Activated naive CD8-positive, alpha-beta T cell treated with anti-CD3 and anti-CD28 coated beads, Interleukin-2, amount 50 U/mL, for 16 hours (primary cell): ENCODE measurements around the gene ITGB1BP1.

Experiments
- DNase-seq: peaks from one replicate; pipeline ENCODE4 v3.0.0-alpha.2; 2020; ENCODE audit warnings: low read depth, low spot score

ITGB1BP1 gene

DNA sequence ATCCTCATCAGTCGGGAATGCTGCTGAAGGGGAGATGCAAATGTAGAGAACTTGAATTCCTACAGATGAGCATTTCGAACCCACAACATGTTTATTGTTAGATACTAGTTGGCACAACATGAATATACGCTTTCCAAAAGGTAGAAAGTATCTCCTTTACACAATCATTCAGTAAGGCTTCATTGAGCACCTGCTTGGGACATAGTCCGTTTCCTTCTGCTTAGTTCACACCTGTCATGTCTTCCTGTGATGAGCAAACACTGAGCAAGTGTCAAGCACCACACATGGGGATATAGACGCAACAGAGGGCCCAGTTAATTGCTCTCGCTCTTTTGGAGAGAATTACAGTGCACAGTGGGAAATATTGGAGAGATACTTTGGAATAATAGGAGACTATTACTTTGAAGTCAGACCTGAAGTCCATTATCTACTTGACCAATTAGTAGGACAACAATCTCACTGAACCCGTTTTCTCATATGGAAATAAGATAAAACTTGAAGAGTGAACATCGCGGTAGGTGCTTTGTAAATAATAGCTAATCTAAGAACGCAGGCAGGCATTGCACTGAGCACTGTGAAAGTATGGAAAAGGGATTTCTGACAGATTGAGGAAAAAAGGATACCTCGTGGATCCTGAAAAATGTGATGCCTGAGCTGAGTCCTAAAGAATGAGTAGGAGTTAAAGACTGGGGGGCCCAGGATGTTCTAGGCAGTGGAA, 1.3 kb upstream of the ITGB1BP1 start:
- no peak for DNase-seq

- no peak for DNase-seq
These were observed 569 bp upstream of the ITGB1BP1 start for GRCh38 chr2:9423922-9424272.

DNA sequence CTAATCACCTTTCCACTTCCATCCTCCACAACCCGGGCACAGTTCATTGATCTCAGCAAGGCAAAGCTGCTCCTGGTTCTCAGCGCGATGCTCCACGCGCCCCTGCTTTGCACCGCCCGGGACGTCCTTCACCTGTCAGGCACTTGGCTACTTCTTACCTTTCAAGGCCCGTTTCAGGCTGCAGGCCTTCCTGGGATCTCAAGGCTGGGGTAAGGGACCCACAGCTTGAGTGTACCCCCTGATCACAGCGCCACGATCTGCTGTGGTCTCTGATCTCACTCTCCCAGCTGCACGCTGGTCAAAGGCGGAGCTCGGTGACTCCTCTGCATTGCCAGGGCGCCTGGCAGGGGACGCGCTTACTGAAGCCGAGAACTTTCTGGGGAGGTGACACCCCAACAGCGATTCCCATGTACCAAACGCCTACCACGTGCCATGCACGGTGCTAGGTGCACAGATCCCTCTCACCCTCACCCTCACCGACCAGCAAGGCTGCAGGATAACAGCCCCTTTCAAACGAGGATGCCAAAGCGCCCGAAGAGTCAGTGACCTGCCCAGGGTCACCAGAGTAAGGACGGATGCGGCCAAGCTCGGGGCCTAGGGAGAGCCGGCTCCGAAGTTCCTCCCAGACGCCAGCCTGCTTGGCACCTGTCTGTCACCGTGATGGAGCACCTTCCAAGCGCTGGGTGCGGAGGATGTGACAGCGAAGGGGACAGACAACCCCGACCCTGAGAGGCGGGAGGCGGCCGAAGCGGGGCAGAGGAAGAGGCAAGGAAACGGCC, 818 bp downstream of the ITGB1BP1 start:
- DNase-seq = peak; percentile 3

DNA sequence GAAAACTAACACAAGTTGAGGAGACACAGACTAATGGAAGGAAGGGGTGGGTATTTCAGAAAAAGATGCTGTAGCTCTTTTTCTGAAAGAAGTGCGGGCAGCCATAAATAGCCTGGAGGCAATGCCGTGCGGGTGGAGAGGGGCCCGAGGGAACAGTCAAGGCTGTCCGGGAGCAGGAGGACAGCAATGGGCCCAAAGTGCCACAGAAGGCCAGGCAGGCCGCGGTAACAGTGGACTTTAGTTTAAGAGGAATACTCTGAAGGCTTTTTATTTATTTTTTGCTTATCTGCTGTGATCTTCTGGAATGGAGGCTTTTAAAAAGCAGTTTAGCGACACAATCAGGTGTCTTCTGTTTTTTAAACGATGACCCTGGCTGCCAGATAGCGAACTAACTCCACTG, 2.8 kb downstream of the ITGB1BP1 start:
- no peak for DNase-seq

GRCh38 chr2:9419541-9419940, 3.8 kb downstream of the ITGB1BP1 start:
- no peak for DNase-seq

- no peak for DNase-seq
These were observed 4.6 kb downstream of the ITGB1BP1 start for GRCh38 chr2:9418746-9419145.

- DNase-seq = no peak
These were observed 5.6 kb downstream of the ITGB1BP1 start for GRCh38 chr2:9417725-9418124.

GRCh38 chr2:9416962-9417316, 6.4 kb downstream of the ITGB1BP1 start:
- DNase-seq = no peak

DNA sequence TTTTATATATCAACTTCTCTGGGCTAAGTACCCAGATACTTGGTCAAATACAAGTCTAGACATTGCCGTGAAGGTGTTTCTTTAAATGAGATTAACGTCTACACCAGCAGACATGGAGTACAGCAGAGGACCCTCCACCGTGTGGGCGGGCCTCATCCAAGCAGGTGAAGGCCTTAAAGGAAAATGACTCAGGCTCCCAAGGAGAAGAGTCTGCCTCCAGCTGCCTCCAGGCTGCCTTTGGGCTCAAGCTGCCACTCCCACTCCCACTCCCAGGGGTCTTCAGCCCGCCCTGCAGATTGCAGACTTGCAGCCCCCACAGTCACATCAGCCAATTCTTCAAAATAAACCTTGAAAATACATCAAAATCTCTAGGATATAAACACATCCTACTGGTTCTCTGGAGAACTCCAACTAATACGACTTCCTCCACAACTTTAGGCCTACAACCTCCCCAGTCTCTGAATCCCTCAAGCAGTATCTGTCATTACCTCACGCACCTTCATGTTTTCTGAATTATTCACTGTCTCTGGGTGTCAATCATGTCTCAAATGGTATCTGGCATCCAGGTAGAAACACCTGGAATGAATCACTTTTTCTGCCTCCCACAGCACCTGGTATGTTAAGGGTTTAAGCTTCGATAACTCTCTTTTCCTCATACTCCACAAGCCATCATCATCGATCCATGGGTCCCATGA, 6.9 kb downstream of the ITGB1BP1 start:
- DNase-seq = no peak

GRCh38 chr2:9415516-9416169, 7.7 kb downstream of the ITGB1BP1 start:
- DNase-seq = no peak

DNA sequence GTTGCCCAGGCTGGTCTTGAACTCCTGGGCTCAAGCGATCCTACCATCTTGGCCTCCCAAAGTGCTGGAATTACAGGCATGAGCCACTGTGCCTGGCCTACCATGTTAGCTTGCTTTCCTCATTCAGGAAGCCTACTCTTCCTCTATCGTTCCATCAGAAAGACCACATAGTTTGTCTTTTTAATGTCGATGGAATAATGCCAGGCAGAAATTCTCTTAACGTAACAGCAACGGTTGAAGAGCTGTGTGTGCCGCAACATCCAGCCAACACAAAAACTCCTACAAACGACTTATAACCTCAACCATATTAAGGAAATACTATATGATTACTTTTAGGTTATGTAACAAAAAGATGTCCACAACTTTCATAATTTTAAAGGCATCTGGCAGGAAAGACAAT, 10.5 kb downstream of the ITGB1BP1 start:
- no peak for DNase-seq

DNA sequence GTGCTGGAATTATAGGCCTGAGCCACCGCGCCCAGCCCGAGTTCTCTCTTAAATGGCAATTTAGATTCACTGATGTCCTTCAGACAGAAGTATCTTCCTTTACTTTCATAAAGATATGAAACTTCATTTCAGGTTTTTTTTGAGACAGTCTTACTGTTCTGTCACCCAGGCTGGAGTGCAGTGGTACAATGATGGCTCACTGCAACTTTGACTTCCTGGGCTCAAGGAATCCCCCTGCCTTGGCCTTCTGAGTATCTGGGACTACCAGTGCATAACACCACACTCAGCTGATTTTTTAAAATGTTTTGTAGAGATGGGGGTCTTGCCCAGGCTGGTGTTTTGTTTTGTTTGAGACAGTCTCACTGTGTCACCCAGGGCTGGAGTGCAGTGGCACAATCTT, 13.2 kb downstream of the ITGB1BP1 start:
- no peak for DNase-seq

DNA sequence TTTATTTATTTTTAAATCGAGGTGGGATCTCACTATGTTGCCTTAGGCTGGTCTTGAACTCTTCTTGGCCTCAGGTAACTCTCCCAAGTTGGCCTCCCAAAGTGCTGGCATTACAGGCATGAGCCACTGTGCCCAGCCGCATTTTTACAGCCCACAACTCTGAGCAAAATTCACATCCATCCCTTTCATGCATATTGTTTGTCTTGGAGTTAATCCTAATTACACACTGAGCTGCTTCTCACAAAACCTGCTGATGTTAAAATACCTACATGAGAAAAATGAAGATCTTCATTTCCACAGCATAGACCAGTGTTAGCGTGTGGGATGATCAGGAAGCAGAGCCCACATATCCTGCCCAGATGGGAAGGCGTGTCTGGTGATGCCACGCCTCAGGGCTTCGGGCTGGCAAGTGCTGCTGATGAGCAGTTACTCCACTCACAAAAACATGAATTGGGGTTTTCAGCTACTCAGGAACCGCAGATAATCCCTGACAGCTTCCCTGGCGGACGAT, 14.6 kb downstream of the ITGB1BP1 start:
- DNase-seq = no peak

DNA sequence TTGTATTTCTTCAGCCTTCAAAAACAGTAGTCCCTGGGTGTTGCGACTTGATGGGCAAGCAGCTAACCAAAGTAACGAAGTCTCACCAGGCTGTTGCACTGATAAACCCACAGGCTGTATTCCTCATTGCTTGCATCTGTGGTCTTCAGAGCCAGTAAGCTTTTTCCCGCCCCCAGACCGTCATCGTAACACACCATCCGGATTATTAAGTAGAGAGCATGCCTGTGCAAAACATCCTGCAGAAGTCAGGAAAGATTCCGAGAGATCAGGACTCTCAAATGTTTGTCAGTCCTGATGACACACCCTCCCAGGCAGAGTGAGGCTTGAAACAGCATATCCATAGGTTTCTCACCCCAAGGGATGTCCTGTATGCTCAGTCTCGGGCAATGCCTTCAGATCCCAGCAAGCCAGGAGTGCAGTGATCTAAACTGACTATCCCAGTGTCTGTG, 15.9 kb downstream of the ITGB1BP1 start:
- DNase-seq = no peak

DNA sequence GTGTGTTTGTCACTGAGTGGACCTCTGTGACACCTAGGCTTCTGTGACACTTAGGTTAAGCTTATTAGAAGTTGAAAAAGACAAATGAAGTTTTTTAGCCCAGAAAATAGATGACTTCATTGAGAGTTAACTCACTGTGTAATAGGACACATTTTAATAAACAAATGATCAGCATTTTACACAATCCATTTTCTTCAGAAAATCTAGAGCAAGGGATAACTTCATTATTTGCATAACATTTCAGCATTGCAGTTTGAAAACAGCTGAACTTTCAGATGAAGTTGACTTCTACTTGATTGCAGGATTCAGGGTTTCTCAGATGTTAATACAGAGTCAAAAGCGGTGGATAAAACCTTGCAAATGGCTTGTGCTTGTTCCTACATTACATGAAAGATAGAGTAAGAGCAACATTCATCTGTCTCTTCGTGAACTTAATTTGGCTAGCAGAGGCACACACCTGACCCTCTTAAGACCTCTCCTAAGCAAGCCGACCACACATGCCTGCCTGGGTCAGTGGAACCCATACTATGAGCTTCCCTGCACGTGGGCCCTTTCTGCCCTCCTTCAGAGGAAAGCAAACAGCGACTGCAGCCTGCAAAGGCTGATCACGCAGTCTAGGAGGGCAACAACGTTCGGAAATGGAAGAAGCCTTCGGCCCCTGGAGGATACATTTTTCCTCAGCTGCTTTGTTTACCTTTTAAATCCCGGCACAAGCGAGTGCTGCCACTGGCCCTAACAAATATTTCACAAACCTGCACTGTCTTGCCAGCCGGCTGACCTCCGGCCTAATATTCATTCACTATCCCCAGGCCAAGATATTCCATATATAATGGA, 16.6 kb downstream of the ITGB1BP1 start:
- DNase-seq = no peak

DNA sequence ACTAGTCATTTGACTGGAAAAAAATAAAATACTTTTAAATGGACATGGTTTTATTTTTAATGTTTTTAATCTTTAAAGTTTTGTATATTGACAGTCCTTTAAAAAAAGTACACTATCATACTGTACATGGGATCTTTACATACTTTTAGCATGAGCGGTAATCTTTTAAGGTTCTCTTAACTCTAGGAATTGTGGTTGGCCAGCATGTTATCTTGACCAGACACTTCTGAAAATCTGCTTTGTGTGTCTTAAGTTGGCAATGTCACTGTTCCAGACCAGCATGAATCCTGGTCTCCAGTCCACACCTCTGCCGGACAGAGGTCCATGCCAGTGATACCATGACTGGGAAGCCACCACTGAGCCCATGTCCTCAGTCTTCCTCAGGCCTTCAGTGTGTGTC, 17.7 kb downstream of the ITGB1BP1 start:
- no peak for DNase-seq

DNA sequence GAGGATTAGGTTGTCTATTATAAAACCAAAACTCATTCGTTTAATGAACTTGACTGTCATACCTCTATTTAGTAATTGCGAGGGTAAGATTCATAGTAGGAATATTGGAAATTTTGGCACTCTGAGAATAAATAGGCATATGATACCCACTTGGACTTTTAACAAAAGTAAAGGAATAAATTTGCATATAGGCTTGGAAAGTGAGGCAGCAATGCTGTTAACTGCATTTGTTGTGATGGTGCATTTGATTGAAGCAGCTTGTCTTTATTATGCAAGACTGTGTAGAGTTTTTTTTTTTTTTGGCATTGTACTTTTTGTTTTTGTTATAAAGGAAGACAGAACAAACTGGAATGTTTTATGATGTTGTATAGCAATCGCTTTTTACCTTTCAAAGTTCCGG, 18.9 kb downstream of the ITGB1BP1 start:
- no peak for DNase-seq

GRCh38 chr2:9403924-9404323, 19.4 kb downstream of the ITGB1BP1 start:
- DNase-seq = no peak

DNA sequence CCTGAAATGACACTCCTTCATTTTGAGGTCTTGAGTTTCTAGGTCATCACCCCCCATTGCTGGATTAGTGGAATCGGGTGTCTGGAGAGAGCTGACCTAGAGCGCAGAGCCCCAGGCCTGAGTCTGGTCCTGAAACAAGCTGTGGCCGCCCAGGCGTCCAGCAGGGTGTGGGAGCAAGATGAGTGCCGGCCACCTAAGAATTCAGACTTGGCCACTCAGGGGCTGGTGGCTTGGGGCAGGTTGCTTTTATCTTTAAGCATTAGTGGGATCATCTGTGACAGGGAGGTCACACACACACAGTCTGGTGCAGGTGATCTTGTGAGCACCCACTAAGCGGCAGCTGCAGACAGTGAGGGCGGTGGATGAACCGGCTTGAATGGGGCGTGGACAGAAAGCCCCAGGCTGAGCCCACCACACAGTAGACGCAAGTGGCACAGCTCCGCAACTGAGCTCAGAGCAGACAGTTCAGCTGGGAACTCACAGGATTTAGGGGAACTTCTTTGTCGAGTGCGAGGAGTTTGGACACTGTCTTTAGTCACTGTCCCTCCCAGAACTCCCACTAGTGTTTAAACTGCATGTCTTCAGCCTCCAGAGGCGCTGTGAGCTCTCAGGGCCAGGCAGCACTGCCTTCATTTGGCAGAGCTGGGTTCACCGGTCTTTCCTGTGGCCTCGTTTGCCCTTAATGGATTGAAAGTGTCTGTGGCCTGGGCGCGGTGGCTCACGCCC, 21.5 kb downstream of the ITGB1BP1 start:
- no peak for DNase-seq

DNA sequence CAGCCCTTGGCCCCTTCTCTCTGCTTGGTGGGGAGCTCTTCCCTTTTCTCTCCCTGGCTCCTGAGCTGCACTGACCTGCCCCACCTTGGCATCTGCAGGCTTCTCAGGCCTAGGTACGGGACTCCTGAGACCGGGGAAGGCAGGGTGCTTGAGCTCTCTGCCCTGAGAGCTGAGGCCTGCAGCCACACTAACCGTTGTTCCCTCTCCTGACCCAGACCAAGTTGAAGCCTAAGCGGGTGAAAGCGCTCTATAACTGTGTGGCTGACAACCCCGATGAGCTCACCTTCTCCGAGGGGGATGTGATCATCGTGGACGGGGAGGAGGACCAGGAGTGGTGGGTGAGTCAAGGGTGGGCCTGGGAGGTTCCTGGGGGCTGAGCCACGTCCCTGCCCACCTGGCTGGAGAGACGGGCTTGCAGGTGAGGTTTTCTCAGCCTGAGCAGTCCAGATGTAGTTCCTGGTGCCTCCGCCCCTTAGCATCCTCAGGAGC, 22.2 kb downstream of the ITGB1BP1 start:
- no peak for DNase-seq
